ENCODE measurements around the gene UNKL. TPM values are rescaled to one million over a fixed set of nuclear protein-coding genes. Genes with fewer than 3 reads are reported as not detected.

The UNKL gene
- total and polyA plus RNA-seq, 2 donors (not counting 1 experiment from before 2014, with no cell fraction given): 53.9 to 178 TPM

DNA sequence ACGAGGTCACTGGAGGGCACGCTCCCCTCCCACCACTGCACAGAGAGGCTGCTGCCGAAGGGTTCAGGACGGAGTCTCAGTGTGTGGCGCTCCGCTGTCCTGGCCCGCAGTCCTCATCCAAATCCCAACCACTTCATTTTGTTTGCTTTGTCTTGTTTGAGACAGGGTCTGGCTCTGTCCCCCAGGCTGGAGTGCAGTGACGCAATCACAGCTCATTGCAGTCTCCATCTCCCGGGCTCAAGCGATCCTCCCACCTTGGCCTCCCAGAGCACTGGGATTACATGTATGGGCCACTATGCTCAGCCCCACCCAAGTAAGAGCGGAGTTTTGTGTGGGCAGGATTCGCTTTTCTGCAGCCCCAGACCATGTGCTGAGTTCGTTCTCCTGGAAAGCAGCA is 12.7 kb downstream of the UNKL start:
- H3K79me2 ChIP-seq (ENCODE audit: control insufficient read depth, insufficient read depth, low read length): peaks cover 95% of the 10 kb centered on the region
- no peaks in the 10 kb centered on the region for H3K9me3 Mint-ChIP-seq (ENCODE audit: insufficient read depth)
- WGBS (ENCODE audit: insufficient coverage): 97% methylated on average over 10 of the region's 13 CpGs
- intact Hi-C loops (cut with micrococcal nuclease): loop anchor here (10.0 kb wide), 1 partner anchor 47 kb away; the partner anchor contains the start of genes GNPTG and TSR3
- TF ChIP-seq CTCF (IDR thresholded peaks at IDR 0.05) (no peak), EZH2 (IDR thresholded peaks at IDR 0.05; ENCODE audit: borderline replicate concordance, insufficient read depth, low read depth, low read length, poor library complexity, severe bottlenecking) (no peak)
- no peaks in the 10 kb centered on the region for H3K9me3 ChIP-seq (ENCODE audit: control extremely low read depth in 1 of 3, control insufficient read depth in 2 of 3, insufficient read depth in 1 of 3, low read length in 2 of 3)
- peaks cover 0 to 74% of the 10 kb centered on the region in 2 experiments for H3K36me3 ChIP-seq (replicated peaks in 1 of 2; ENCODE audit: control extremely low read depth in 1 of 2, control insufficient read depth in 1 of 2, extremely low read depth in 1 of 2, insufficient read depth in 2 of 2, low read length in 1 of 2)
- H3K9ac ChIP-seq (ENCODE audit: low read length): no peak overlapping the region
- no peak overlapping the region for H2AFZ ChIP-seq (ENCODE audit: insufficient read depth, low read depth, low read length, poor library complexity, severe bottlenecking)
- no peak overlapping the region for H3K4me3 Mint-ChIP-seq
- ATAC-seq (ENCODE audit: low read depth) (no peak), DNase-seq (no peak)
- H3K27me3 ChIP-seq (replicated peaks in 1 of 4; ENCODE audit: control extremely low read depth in 1 of 4, control insufficient read depth in 3 of 4, insufficient read depth in 4 of 4, low read length in 3 of 4): no peaks in the 10 kb centered on the region
- H3K4me1 ChIP-seq (ENCODE audit: control insufficient read depth in 2 of 2, insufficient read depth in 2 of 2, low read length in 2 of 2): no peaks in the 10 kb centered on the region
- no peaks in the 10 kb centered on the region for H3K27me3 Mint-ChIP-seq
- peaks cover 87% of the 10 kb centered on the region for H4K20me1 ChIP-seq (ENCODE audit: control insufficient read depth, insufficient read depth, low read length, poor library complexity, severe bottlenecking)
- H3K27ac ChIP-seq (ENCODE audit: low read length in 2 of 2): no peak overlapping the region
- peaks cover 3% of the 10 kb centered on the region for H3K4me1 Mint-ChIP-seq
- no peak overlapping the region for H3K4me3 ChIP-seq (ENCODE audit: control extremely low read depth in 1 of 5, extremely low read depth in 1 of 5, insufficient read depth in 1 of 5, low read depth in 2 of 5, low read length in 4 of 5)
- ChIA-PET CTCF (no interaction called here), POLR2A (interaction anchor here (0.6 kb wide), 1 partner anchor 19 kb away, joined by 5 read pairs; no protein-coding TSS in a partner anchor)
- no peak overlapping the region for H3K27ac Mint-ChIP-seq
- no peak overlapping the region for H3K4me2 ChIP-seq (replicated peaks; ENCODE audit: low read depth, low read length, poor library complexity, severe bottlenecking)

DNA sequence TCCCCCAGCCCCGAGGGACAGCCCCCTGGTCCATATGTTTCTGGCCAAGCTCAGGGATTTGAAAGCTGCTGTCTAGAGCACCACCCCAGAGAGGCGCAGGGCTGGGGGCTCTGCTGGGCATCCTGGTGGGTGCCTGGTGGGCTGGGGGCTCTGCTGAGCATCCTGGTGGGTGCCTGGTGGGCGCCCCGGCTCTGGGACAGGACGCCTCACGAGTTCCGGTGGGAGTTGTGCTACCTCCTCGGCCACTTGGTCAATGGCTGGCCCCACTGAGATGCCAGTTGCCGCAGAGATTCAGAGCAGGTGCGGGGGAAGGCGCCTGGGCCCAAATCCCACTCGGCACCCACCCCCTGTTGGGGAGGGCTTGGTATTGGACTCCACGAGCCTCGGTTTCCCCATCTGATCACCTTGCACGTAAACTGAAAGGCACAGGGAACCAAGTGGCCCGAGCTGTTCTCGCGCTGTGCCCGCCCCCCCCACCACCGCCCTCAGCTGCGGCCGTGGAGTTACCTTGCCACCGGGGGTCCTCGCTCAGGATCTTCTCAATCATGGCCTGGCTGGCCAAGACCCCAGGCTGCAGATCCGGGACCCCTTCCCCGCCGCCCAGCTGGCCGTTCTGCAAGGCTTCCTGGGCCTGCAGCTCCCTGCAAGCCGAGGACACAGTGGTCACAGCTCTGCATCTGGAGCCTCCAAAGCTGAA is 13.3 kb downstream of the UNKL start:
- no peak overlapping the region for H3K4me3 Mint-ChIP-seq
- H3K27ac ChIP-seq (ENCODE audit: low read length in 2 of 2): no peak overlapping the region
- CTCF ChIA-PET: no interaction called here
- no peaks in the 10 kb centered on the region for H3K27me3 Mint-ChIP-seq
- H3K9me3 ChIP-seq (ENCODE audit: control extremely low read depth in 1 of 3, control insufficient read depth in 2 of 3, insufficient read depth in 1 of 3, low read length in 2 of 3): no peaks in the 10 kb centered on the region
- H3K79me2 ChIP-seq (ENCODE audit: control insufficient read depth, insufficient read depth, low read length): peaks cover 92% of the 10 kb centered on the region
- H3K4me1 Mint-ChIP-seq: peaks cover 3% of the 10 kb centered on the region
- H3K36me3 ChIP-seq (replicated peaks in 1 of 2; ENCODE audit: control extremely low read depth in 1 of 2, control insufficient read depth in 1 of 2, extremely low read depth in 1 of 2, insufficient read depth in 2 of 2, low read length in 1 of 2): peaks cover 0 to 73% of the 10 kb centered on the region in 2 experiments
- WGBS (ENCODE audit: insufficient coverage): 95% methylated on average over 29 of the region's 29 CpGs
- H3K9me3 Mint-ChIP-seq (ENCODE audit: insufficient read depth): no peaks in the 10 kb centered on the region
- no peak for TF ChIP-seq EZH2 (IDR thresholded peaks at IDR 0.05; ENCODE audit: borderline replicate concordance, insufficient read depth, low read depth, low read length, poor library complexity, severe bottlenecking)
- no peak overlapping the region for H2AFZ ChIP-seq (ENCODE audit: insufficient read depth, low read depth, low read length, poor library complexity, severe bottlenecking)
- DNase-seq (no peak), ATAC-seq (ENCODE audit: low read depth) (no peak)
- no peaks in the 10 kb centered on the region for H3K4me1 ChIP-seq (ENCODE audit: control insufficient read depth in 2 of 2, insufficient read depth in 2 of 2, low read length in 2 of 2)
- H3K27me3 ChIP-seq (replicated peaks in 1 of 4; ENCODE audit: control extremely low read depth in 1 of 4, control insufficient read depth in 3 of 4, insufficient read depth in 4 of 4, low read length in 3 of 4): no peaks in the 10 kb centered on the region
- no peak overlapping the region for H3K4me2 ChIP-seq (replicated peaks; ENCODE audit: low read depth, low read length, poor library complexity, severe bottlenecking)
- peaks cover 81% of the 10 kb centered on the region for H4K20me1 ChIP-seq (ENCODE audit: control insufficient read depth, insufficient read depth, low read length, poor library complexity, severe bottlenecking)
- intact Hi-C loops (cut with micrococcal nuclease): loop anchor here (10.0 kb wide), 1 partner anchor 46 kb away; the partner anchor contains the start of genes GNPTG and TSR3
- POLR2A ChIA-PET: interaction anchor here (0.6 kb wide), 1 partner anchor 20 kb away, joined by 5 read pairs; no protein-coding TSS in a partner anchor
- no peak overlapping the region for H3K4me3 ChIP-seq (ENCODE audit: control extremely low read depth in 1 of 5, extremely low read depth in 1 of 5, insufficient read depth in 1 of 5, low read depth in 2 of 5, low read length in 4 of 5)
- H3K9ac ChIP-seq (ENCODE audit: low read length): no peak overlapping the region
- H3K27ac Mint-ChIP-seq: no peak overlapping the region

Measured in B cell (primary cell).